Spleen (tissue), 7 donors: ENCODE measurements around the gene BCO1.

ENCODE experiments used
- POLR2AphosphoS5 ChIP-seq, 3 donors: sonication (generic); formaldehyde crosslinking; IDR thresholded peaks; one replicate each; pipeline ENCODE4 v1.5.1; 2017; ENCODE audit warnings: antibody characterized with exemption in 3 of 3
- TF ChIP-seq, protein P1 (sequence below), 11 experiments: fragments of 200-600 bp in 7 of 11; fragments of 450-650 bp in 4 of 11; sonication (generic) in 4 of 11; IDR thresholded peaks in 8 of 11; conservative IDR thresholded peaks in 3 of 11; 1 replicate in 7 of 11; 2 replicates in 4 of 11; pipeline versions ENCODE4 v1.4.0 to v1.8.0; 2016 to 2021; ENCODE audit warnings: antibody characterized with exemption in 11 of 11, inconsistent platforms in 4 of 11, mild to moderate bottlenecking in 1 of 11
- donor health status: DM: no; HTN: no; CAD: no; lungs with moderate emphysema.
- donor health status: DM: no; HTN: no; CAD: no.
- donor health status: DM: no; HTN: no; CAD: no.

GRCh38 chr16:81195885-81196534 lies 42.5 kb upstream of the BCO1 start:
- TF ChIP-seq, protein P1, sequence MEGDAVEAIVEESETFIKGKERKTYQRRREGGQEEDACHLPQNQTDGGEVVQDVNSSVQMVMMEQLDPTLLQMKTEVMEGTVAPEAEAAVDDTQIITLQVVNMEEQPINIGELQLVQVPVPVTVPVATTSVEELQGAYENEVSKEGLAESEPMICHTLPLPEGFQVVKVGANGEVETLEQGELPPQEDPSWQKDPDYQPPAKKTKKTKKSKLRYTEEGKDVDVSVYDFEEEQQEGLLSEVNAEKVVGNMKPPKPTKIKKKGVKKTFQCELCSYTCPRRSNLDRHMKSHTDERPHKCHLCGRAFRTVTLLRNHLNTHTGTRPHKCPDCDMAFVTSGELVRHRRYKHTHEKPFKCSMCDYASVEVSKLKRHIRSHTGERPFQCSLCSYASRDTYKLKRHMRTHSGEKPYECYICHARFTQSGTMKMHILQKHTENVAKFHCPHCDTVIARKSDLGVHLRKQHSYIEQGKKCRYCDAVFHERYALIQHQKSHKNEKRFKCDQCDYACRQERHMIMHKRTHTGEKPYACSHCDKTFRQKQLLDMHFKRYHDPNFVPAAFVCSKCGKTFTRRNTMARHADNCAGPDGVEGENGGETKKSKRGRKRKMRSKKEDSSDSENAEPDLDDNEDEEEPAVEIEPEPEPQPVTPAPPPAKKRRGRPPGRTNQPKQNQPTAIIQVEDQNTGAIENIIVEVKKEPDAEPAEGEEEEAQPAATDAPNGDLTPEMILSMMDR (IDR thresholded peaks at IDR 0.05 in 8 of 11, conservative IDR thresholded peaks at IDR 0.05 in 3 of 11) = no peak
- TF ChIP-seq POLR2AphosphoS5 (IDR thresholded peaks at IDR 0.05) = no peak
